Stimulated activated CD8-positive, alpha-beta memory T cell treated with anti-CD3 and anti-CD28 coated beads, Interleukin-15, amount 100 ng/mL, for 4 hours (primary cell): ENCODE data around the gene SIRT5.

ENCODE experiments used
- DNase-seq, 2 donors: peaks; one replicate each; pipeline ENCODE4 v3.0.0-alpha.2; 2020; ENCODE audit warnings: low read depth in 2 of 2

Gene SIRT5

DNA sequence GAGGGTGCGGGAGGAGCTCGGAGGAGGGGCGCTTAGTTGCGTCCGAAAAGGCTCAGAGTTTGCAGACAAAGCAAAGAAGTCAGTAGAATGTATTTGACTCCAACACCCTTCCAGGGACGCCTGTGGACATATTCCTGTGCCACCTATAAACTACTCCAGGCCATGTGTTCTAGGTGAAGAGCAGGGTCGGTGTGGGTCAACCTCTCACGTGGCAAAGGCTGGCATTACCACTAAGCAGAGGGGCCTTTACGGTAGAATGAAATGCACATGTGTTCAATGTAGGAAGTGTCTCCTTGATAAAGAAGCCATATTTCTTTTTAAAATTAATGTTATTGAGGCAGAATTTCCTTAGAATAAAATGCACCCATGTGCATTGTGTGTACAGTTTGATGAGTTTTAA is 15.4 kb downstream of the SIRT5 start:
- no peak for DNase-seq

DNA sequence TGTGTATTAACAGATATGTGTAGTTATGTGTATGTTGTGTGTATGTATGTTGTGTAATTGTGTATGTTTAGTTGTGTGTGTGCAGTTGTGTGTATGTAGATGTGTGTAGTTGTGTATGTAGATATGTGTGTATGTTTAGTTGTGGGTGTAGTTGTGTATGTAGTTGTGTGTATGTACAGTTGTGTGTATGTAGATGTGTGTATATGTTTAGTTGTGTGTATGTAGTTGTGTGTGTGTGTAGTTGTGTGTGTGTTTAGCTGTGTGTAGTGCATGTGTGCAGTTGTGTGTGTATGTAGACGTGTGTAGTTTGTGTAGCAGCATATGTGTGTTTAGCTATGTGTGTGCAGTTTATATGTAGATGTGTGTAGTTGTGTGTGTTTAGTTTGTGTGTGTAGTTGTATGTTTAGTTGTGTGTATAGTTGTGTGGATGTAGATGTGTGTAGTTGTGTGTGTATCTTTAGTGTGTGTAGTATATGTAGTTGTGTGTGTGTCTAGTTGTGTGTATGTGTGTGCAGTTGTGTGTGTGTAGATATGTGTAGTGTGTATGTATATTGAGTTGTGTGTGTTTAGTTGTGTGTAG is 16.3 kb downstream of the SIRT5 start:
- DNase-seq, result no peak

DNA sequence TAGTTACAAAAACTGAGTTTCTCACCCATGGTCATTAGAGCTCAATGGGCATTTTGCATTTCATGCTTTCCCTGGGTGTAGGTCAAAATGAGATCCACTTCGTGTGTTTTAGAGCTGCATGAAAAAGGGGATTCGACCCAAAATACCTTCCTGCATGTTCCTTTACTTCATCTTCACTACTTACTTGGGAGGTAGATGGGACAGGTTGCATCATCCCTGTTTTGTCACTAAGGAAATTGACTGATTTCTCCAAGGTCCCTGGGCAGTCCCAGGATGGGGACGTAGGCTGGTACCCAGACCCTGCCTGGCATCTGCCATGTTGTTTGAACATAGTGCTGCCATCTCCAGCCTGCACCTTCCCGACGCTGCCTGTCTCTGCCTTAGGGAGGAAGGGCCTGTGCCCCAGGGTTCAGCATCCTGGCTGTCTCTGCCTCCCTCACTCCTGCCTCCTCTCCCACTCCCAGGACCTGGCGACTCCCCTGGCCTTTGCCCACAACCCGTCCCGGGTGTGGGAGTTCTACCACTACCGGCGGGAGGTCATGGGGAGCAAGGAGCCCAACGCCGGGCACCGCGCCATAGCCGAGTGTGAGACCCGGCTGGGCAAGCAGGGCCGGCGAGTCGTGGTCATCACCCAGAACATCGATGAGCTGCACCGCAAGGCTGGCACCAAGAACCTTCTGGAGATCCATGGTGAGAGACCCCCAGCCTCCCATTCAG is 17.0 kb downstream of the SIRT5 start:
- no peak for DNase-seq

DNA sequence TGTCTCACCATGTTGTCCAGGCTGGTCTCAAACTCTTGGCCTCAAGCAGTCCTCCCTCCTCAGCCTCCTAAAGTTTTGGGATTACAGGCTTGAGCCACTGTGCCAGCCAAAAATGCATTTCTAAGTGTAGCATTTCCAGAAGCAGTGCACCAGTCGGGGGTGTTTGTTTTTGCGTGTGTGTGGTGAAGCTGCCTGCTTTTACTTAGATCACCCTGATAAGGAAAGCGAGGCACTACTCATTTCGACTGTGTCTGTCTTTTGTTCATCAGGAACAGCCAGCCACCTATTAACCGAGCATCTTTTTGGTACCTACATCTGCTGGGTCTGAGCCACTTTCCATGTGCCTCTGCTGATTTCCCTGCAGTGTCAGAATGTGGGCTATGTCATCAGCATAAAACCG is 18.7 kb downstream of the SIRT5 start:
- no peak for DNase-seq

DNA sequence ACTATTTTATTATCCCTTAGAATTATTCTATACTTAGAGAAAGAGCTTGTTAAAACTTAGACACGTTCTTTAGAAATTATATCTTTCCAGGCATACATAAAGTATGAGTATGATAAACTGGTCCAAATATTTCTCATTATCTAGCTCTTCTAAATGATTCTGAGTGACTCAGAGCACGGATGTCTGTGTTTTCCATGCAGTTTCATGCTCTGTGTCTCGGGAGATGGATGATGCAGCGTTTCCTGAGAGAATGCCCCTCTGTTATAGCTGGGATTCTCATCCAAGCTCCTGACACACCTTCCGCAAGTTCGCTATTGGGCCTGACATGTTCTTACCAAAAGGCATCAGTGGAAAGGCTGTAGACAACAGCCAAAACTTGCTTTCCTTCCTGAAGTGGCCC is 19.3 kb downstream of the SIRT5 start:
- DNase-seq, result no peak

DNA sequence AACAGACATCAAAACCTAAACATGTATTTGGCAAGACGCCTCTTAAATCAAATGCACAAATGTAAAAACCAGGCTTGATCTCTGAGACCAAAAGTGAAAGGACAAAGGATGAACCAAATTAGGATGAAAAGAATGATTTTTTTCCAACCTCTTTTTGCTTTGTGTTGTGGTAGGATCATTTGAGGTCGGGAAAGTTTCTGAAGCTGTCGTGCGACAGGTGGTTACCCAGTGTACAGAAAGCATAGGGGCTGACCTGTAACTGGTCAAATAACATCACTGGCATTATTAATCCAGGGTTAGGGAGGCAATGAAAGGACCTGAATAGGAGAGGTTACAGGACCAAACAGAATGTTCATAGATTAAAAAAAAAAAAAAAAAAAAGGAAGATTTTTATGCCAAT is 22.7 kb downstream of the SIRT5 start:
- no peak for DNase-seq

DNA sequence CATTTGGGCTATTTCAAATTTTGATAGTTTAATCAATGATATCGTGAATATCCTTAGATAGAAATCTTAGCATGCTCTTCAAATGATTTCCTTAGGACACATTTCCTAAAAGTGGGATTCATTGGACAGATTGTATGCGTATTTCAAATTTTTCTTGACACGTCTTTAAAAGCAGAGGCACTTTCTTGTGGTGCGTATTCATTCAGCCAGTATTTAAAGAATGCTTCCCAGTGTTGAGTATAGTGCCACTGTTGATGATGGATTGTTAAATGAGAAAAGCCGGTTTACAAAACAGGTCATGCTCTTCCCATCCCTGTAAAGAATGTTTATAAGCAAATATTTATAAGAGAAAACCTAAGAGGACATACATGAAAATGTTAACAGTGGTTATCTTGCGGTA is 25.6 kb downstream of the SIRT5 start:
- no peak for DNase-seq

DNA sequence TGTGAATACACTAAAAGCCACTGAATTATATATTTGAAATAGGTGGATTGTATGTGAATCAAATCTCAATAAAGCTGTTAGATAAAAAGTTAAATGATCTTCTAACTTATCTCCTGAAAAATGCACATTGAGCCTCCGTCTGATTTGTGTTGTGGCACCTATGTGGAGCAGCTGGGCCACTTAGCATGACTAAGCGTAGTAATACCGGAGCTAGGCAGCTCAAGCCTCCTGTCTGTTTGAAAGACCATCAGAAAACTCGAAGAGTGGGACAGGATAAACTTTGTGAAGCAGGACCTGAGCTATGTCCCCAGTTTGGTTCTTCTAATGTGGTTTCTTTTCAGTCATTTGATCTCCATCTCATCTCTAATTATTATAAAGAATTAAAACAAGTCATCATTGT is 29.7 kb downstream of the SIRT5 start:
- no peak for DNase-seq

DNA sequence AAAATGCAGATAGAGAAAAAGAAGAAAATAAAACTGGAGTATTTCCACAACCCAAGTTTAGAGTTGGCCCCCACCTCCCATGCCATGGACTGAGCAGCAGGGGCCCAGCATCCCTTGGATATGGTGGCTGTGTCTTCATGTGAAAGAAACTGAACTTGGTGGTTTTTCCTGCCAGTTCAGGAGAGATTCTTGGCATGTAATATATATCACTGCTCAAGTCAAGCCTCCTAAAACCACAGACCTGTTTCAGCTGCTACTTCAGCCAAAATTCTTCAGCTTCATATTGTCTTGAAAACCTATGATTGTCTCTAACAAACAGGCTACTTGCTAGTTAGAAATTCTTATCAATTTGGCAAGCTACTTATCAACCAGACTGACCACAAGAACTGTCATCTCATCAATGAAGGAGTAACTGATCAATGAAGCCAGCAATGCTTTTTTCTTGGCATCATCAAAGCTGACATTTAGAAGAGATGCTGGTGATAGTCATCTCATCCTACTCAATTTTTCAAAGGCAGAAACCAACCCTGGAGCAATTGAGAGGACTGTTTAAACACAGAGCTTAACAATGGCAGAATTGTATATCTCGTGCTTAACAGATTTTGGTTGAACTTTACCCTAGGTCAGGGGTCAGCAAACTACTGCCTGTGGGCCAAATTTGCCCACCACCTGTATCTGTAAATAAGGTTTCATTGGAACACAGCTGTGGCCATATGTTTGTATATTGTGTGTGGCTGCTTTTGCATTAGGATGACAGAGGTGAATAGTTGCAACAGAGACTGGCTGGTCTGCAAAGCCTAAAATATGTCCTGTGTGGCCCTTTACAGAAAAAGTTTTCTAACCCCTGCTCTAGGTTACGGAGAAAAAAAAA is 30.4 kb downstream of the SIRT5 start:
- DNase-seq, result no peak

DNA sequence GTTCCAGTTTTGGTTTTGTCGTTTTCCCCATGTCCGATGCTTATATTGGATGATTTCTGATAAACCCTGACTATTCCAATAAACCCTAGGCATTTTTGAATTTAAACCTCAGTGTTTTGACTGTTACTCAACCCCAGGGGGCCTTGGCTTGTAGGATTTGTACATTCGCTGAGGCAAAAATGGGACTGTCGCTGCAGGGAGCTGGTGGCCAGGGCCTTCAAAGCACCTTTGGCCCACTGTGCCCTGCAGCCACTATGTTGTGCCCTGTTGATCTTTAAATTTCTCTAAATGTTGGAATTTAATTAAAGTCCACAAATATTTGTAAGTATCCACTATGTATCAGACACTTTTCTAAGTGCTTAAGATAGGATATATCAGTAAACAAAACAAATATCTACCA is 31.2 kb downstream of the SIRT5 start:
- no peak for DNase-seq

DNA sequence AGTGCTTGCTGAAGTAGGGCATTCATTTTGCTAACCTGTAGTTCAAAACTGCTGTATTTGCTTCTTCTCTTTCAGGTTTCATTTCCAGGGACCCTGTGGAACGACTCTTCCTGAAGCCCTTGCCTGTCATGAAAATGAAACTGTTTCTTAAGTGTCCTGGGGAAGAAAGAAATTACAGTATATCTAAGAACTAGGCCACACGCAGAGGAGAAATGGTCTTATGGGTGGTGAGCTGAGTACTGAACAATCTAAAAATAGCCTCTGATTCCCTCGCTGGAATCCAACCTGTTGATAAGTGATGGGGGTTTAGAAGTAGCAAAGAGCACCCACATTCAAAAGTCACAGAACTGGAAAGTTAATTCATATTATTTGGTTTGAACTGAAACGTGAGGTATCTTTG is 37.3 kb downstream of the SIRT5 start:
- DNase-seq, result no peak

DNA sequence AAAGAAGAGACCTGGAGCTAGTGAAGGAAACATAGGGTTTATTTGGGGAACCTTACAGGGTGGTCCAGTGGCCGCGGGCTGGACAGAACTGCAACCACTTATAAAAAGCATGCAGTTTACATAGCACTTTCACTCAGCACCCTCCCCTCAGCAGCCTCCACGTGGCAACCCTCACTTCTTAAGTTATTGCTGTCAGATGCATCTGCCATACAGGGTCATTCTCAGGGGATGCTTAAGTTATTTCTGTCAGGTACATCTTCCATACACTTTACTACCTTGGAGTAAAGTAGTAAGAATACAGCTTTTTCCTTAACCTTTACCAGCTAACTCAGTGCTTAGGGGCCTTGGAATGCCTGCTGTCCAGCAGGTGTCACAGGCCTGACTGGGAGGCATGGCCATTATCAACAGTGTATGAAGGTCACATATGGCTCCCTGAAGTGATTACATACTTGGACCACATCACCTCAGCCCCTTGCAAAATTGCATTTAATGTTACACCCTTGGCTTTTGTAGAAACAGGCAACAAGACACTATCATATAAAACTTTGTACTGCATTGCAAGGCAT is 38.7 kb downstream of the SIRT5 start:
- no peak for DNase-seq

DNA sequence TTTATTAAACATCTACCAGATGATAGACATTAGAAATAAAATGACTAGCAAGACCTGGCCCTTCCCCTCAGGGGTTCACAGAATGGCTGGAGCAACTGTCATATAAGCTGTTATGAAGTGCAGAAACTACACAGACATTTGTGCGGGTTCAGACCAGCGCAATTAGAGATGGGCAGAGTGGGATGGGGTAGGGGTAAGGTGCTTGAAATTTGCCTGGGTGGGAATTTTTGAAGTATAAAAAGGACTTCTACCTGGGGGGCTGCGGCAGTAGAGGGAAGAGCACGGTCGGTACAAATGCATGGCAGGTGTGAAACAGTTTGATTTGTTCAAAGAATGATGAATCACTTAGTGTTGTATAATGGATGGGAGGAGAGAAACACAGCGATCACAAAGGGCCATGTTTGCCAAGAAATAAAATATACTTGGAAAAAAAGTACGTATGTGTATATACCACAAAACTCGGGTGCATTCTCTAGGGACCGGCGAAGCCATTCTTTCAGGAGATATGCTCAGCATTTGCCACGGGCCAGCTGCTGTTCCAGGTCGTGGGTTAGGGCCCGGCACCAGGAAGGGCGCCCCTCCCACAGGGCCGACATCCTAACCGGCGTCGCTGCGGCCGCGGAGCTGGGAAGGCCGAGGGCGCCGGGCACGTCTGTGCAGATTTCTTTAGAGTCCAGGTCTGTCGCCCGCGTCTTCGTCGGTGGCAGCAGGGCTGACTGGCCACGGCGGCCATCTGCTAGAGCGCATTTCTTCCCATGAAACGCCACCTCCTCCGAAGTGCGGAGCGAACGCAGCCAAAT is 39.9 kb downstream of the SIRT5 start:
- DNase-seq, result no peak

DNA sequence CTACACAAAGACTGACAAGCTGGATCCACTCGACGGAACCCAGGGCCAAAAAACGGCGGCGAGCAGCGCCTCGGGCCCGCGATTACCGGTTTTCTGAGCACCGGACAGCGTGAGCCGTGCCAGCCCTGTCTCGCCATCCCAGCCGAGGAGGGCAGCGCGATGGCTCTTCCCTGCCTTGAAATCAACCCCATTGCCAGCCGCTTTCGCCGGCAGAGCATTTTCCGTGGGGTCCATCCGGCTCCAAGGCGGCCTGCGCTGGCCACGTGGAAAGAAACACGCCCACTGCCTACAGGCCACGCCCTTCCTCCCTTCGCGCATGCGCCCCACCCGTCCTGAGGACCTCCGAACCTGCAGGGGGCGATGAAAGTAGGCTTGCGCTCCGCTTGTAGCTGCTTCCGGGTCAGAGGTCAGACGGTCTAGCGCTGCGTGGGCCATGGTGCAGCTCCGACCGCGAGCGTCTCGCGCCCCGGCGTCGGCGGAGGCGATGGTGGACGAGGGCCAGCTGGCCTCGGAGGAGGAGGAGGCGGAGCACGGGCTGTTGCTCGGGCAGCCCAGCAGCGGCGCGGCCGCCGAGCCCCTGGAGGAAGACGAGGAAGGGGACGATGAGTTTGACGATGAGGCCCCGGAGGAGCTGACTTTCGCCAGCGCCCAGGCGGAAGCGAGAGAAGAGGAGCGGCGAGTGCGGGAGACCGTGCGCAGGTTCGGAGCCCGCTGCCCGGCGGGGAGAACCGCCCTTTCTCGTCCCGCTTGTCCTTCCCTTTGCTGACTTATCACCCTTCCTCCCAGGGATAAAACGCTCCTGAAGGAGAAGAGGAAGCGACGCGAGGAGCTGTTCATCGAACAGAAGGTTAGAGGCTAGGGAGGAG is 40.8 kb downstream of the SIRT5 start, which contains the start of gene NOL7:
TSS of gene NOL7 (plus strand) at position 410 of the 866 bp plus-strand sequence. CDS start at position 434, 24 bp downstream.
- DNase-seq, result peak; percentile 94

DNA sequence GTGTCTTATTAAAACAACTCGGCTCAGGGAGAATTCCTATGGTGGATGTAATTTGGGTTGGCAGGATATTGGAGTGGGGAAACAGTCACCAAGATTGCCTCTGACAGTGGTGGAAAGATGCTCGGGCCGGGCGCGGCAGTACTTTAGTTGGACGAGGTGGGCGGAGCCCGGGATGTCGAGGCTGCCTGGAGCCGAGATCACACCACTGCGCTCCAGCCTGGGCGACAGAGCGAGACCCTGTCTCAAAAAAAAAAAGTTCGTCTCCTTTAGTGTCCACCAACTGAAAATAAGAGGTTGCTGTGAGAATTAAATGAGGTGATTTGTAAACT is 41.4 kb downstream of the SIRT5 start:
- DNase-seq, result peak in 1 of 2 donors; percentile 9

DNA sequence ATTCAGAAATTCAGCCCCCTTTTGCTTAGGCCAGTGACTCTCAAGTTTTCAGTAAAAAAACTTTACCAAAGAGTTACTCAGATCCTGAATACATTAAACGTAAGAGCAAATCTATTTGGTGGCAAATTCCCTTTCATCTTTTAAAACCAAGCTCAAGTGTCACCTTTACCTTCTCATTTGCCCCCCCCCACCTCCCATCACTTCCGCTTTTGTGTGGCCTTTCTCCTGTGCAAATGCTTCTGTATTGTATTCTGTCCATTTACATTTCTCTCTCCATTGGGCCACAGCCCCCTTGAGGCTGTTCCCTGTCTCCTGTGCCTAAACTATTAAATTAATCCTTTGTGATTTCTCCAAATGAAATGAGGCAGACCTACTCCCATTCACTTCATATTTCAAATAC is 42.7 kb downstream of the SIRT5 start:
- no peak for DNase-seq

DNA sequence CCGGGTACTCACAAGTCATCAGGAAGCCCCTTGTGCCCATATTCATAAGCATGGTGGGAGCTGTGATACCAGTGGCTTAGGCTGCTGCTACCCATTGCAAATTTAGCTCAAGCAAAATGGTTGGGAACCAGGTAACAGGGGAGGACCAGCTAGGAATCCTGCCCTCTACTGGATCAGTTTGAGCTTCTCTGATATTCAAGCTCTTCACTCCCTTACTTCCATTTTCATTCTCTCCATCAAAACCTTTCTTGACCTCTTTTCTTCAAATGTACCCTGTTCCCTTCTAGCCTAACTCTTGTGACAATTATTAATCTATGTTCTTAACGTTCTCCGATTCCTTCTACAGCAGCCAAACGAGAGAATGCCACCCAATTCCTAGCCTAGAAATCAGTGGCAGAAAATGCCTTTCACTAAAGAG is 50.5 kb downstream of the SIRT5 start:
- no peak for DNase-seq

DNA sequence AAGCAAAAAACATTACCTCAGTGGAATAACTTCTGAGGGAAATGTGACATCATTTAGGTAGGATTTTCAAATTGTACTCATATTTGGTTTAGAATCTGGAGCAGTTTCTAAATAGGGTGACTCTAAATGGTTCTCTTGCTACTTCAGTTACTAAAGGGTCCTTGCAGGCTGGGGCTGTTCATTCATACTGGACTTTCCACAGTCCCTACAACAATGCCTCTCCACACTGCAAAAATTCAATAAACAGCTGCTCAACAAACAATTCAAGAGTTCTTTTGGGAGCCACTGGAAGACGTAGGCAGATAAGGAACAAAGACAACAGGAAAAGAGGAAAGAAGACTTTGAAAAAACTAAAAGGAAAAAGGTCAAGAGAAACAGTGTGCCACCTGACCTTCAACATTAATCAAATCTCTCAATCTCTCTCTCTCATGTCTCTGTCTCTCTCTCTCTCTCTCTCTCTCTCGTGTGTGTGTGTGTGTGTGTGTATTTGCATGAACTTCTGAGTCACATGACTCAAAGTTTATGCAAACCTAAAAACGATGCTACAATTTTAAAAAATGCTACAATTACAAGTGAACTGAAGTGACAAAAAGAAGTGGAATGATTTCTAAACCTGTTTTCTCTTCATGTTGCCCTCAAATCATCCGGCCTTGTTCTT is 55.2 kb downstream of the SIRT5 start:
- DNase-seq, result no peak

DNA sequence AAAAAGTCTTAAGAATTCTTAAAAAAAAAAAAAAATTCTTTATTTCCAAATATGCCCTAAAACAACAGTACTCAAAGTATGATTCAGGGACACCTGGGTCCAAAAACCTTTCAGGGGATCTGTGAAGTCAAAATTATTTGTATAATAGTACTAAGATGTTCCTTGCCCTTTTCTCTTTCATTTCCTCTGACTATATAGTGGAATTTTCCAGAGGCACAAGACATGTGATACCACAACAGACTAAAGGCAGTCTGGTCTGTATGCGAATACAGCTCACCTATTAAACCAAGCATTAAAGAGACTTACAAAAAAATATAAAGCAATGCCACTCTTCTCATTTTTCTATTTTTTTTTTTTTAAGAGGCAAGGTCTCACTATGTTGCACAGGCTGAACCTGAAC is 56.1 kb downstream of the SIRT5 start:
- DNase-seq, result no peak

DNA sequence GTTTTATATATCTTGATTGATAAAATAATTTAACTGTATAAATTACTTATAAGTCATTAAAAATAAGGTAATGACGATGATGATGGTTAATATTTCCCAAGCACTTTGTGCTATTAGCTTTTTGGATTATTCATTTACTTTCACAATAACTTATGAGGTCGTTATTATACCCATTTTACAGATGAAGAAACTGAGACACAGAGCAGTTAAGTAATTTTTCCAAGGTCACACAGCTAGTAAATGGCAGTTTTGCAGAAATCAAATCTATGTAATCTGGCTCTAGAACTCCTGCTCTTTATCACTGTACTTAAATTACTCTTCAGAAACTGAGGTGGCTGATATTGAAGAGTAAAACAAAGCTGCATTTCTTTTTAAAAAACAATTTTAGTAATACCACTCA is 58.9 kb downstream of the SIRT5 start:
- DNase-seq, result no peak
